Measurements from ENCODE around the gene RDH5. TPM values are rescaled to one million over a fixed set of nuclear protein-coding genes. Genes with fewer than 3 reads are reported as not detected.

Gene RDH5
- total and polyA plus RNA-seq, 4 donors = 9.2 to 61.7 (median 29.2) TPM

GRCh38 chr12:55733858-55734257, 13.7 kb downstream of the RDH5 start:
- 80% methylated on average over 2 of the region's 2 CpGs for WGBS
- Histone ChIP-seq H3K4me1 (ENCODE audit: control insufficient read depth in 4 of 4, insufficient read depth in 4 of 4, low read length in 3 of 4) (peaks cover 2 to 26% (median 14%) of the 10 kb centered on the region in 4 donors), H3K27ac (ENCODE audit: low read depth in 1 of 2, low read length in 2 of 2) (no peak overlapping the region), H3K4me3 (ENCODE audit: low read depth in 1 of 3, low read length in 3 of 3) (no peak overlapping the region), H3K9ac (ENCODE audit: low read depth in 1 of 2, low read length in 2 of 2) (no peak overlapping the region), H3K36me3 (ENCODE audit: control insufficient read depth in 4 of 4, insufficient read depth in 3 of 4, low read depth in 1 of 4, low read length in 3 of 4) (no peaks in the 10 kb centered on the region), H3K9me3 (ENCODE audit: control insufficient read depth in 4 of 4, low read length in 3 of 4) (no peaks in the 10 kb centered on the region), H3K27me3 (ENCODE audit: control insufficient read depth in 4 of 4, insufficient read depth in 4 of 4, low read length in 3 of 4) (no peaks in the 10 kb centered on the region)
- DNase-seq (ENCODE audit: low spot score) = no peak
- TF ChIP-seq GABPA (IDR thresholded peaks at IDR 0.05 in 1 of 2, conservative IDR thresholded peaks at IDR 0.05 in 1 of 2) (no peak), HNF4G (IDR thresholded peaks at IDR 0.05) (no peak), REST (IDR thresholded peaks at IDR 0.05) (no peak), RAD21 (IDR thresholded peaks at IDR 0.05) (no peak)

- Histone ChIP-seq H3K27ac (ENCODE audit: low read depth in 1 of 2, low read length in 2 of 2) (no peak overlapping the region), H3K4me3 (ENCODE audit: low read depth in 1 of 3, low read length in 3 of 3) (no peak overlapping the region), H3K9me3 (ENCODE audit: control insufficient read depth in 4 of 4, low read length in 3 of 4) (no peaks in the 10 kb centered on the region), H3K36me3 (ENCODE audit: control insufficient read depth in 4 of 4, insufficient read depth in 3 of 4, low read depth in 1 of 4, low read length in 3 of 4) (no peaks in the 10 kb centered on the region), H3K9ac (ENCODE audit: low read depth in 1 of 2, low read length in 2 of 2) (no peak overlapping the region), H3K4me1 (ENCODE audit: control insufficient read depth in 4 of 4, insufficient read depth in 4 of 4, low read length in 3 of 4) (peaks cover 2 to 22% (median 13%) of the 10 kb centered on the region in 4 donors), H3K27me3 (ENCODE audit: control insufficient read depth in 4 of 4, insufficient read depth in 4 of 4, low read length in 3 of 4) (no peaks in the 10 kb centered on the region)
- DNase-seq (ENCODE audit: low spot score) = no peak
- WGBS = 94% methylated on average over 3 of the region's 3 CpGs
- TF ChIP-seq NR2F2 (IDR thresholded peaks at IDR 0.05) (no peak), GABPA (IDR thresholded peaks at IDR 0.05 in 1 of 2, conservative IDR thresholded peaks at IDR 0.05 in 1 of 2) (no peak), JUND (IDR thresholded peaks at IDR 0.05) (no peak), FOXA2 (IDR thresholded peaks at IDR 0.05) (no peak), ZBTB33 (IDR thresholded peaks at IDR 0.05) (no peak)
Observed at GRCh38 chr12:55734595-55734994, 14.4 kb downstream of the RDH5 start.

GRCh38 chr12:55736076-55736475, 15.9 kb downstream of the RDH5 start:
- Histone ChIP-seq H3K9me3 (ENCODE audit: control insufficient read depth in 4 of 4, low read length in 3 of 4) (no peaks in the 10 kb centered on the region), H3K27me3 (ENCODE audit: control insufficient read depth in 4 of 4, insufficient read depth in 4 of 4, low read length in 3 of 4) (no peaks in the 10 kb centered on the region), H3K27ac (ENCODE audit: low read depth in 1 of 2, low read length in 2 of 2) (no peak overlapping the region), H3K36me3 (ENCODE audit: control insufficient read depth in 4 of 4, insufficient read depth in 3 of 4, low read depth in 1 of 4, low read length in 3 of 4) (no peaks in the 10 kb centered on the region), H3K4me1 (ENCODE audit: control insufficient read depth in 4 of 4, insufficient read depth in 4 of 4, low read length in 3 of 4) (peaks cover 0 to 16% (median 10%) of the 10 kb centered on the region in 4 donors), H3K9ac (ENCODE audit: low read depth in 1 of 2, low read length in 2 of 2) (no peak overlapping the region), H3K4me3 (ENCODE audit: low read depth in 1 of 3, low read length in 3 of 3) (no peak overlapping the region)
- TF ChIP-seq JUND (IDR thresholded peaks at IDR 0.05) (no peak), HNF4G (IDR thresholded peaks at IDR 0.05) (no peak), TAF1 (conservative IDR thresholded peaks at IDR 0.05) (no peak), MAX (IDR thresholded peaks at IDR 0.05) (no peak), YY1 (IDR thresholded peaks at IDR 0.05) (no peak), REST (IDR thresholded peaks at IDR 0.05) (no peak)
- no peak for DNase-seq (ENCODE audit: low spot score)
- WGBS = 66% methylated on average over 3 of the region's 3 CpGs

Measured in liver (tissue), 9 donors.